MCF 10A (cell line): Measurements from ENCODE around the gene DPYD. TPM values are rescaled to one million over a fixed set of nuclear protein-coding genes. Genes with fewer than 3 reads are reported as not detected.

Source experiments
- BruUV-seq: library from RNA; stranded (reverse); fragments of 400-500 nt; replicated peaks from 2 replicates; lab custom pipeline; 2021; lab: Mats Ljungman, UMichigan
- CTCF ChIA-PET: fragments of 300-600 bp; sonication (Branson Sonifier 250); formaldehyde crosslinking; extraction: SDS; loops from one replicate; lab custom pipeline; 2021; ENCODE audit warnings: antibody characterized with exemption, inconsistent platforms; lab: Yijun Ruan, JAX
- POLR2A ChIA-PET: fragments of 300-600, 350-650 bp; sonication (Branson Sonifier 250); formaldehyde crosslinking; extraction: SDS; loops from one replicate; lab custom pipeline; 2020; ENCODE audit warnings: antibody characterized with exemption, inconsistent platforms; lab: Yijun Ruan, JAX
- DNase-seq: peaks from one replicate; pipeline ENCODE4 v3.0.0-alpha.2; 2018; ENCODE audit not compliant: unreplicated experiment
- H3K27ac Mint-ChIP-seq: one replicate; pipeline ENCODE4 v1.8.0; 2022; ENCODE audit warnings: mild to moderate bottlenecking, low read depth, mixed read lengths; ENCODE audit not compliant: unreplicated experiment
- H3K27me3 Mint-ChIP-seq: one replicate; pipeline ENCODE4 v1.8.0; 2022; ENCODE audit warnings: mixed read lengths; ENCODE audit not compliant: insufficient read depth, unreplicated experiment
- H3K36me3 Mint-ChIP-seq: one replicate; pipeline ENCODE4 v1.8.0; 2022; ENCODE audit warnings: mild to moderate bottlenecking, moderate library complexity, mixed read lengths; ENCODE audit not compliant: insufficient read depth, unreplicated experiment
- H3K4me1 Mint-ChIP-seq: one replicate; pipeline ENCODE4 v1.8.0; 2022; ENCODE audit warnings: mixed read lengths; ENCODE audit not compliant: insufficient read depth, unreplicated experiment
- H3K4me3 Mint-ChIP-seq: one replicate; pipeline ENCODE4 v1.8.0; 2022; ENCODE audit warnings: mild to moderate bottlenecking, moderate library complexity, mixed read lengths; ENCODE audit not compliant: unreplicated experiment
- H3K9me3 Mint-ChIP-seq: one replicate; pipeline ENCODE4 v1.8.0; 2022; ENCODE audit warnings: mixed read lengths; ENCODE audit not compliant: unreplicated experiment
- intact Hi-C: fragments of 100-400 bp; cut with micrococcal nuclease; formaldehyde crosslinking; loops from 2 replicates; pipeline ENCODE4 v1.14.1; 2022
- total RNA-seq: library from RNA; stranded (reverse); gene quantifications from 2 replicates; pipeline ENCODE4 v1.2.3, GENCODE V29; 2022
- TF ChIP-seq, protein P1 (sequence below): fragments of 200-600 bp; IDR thresholded peaks from one replicate; pipeline ENCODE4 v1.8.0; 2022; ENCODE audit warnings: antibody characterized with exemption, mild to moderate bottlenecking; ENCODE audit not compliant: unreplicated experiment

Gene DPYD
- total RNA-seq, 1 experiment from 2014 or later, result 48.2 TPM

DNA sequence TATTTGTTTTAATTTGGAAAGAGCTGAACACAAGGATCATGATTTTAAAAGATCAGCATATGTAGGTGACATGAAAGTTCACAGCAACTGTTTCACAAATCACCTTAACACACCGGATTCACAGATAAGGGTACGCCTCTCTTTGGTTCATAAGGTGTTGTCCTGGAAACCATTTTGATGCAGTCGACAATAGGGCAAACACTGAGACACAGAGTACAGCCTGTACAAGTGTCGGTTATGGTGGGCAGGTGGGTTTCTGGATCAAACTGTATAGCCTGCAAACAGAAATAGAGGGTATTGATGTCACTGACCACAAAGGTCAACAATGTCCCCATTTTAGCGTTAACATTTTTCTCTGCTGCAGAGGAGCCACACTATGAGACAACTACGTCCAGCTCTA, 842.0 kb downstream of the DPYD start:
- BruUV-seq, result no TSS peak
- TF ChIP-seq, protein P1, sequence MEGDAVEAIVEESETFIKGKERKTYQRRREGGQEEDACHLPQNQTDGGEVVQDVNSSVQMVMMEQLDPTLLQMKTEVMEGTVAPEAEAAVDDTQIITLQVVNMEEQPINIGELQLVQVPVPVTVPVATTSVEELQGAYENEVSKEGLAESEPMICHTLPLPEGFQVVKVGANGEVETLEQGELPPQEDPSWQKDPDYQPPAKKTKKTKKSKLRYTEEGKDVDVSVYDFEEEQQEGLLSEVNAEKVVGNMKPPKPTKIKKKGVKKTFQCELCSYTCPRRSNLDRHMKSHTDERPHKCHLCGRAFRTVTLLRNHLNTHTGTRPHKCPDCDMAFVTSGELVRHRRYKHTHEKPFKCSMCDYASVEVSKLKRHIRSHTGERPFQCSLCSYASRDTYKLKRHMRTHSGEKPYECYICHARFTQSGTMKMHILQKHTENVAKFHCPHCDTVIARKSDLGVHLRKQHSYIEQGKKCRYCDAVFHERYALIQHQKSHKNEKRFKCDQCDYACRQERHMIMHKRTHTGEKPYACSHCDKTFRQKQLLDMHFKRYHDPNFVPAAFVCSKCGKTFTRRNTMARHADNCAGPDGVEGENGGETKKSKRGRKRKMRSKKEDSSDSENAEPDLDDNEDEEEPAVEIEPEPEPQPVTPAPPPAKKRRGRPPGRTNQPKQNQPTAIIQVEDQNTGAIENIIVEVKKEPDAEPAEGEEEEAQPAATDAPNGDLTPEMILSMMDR, result no peak
- intact Hi-C loops, result no loop called here
- H3K4me1 Mint-ChIP-seq, result peaks cover 14% of the 10 kb centered on the region
- H3K36me3 Mint-ChIP-seq, result peaks cover 8% of the 10 kb centered on the region
- H3K9me3 Mint-ChIP-seq, result no peaks in the 10 kb centered on the region
- no peak overlapping the region for H3K27ac Mint-ChIP-seq
- no peak overlapping the region for H3K4me3 Mint-ChIP-seq
- no peaks in the 10 kb centered on the region for H3K27me3 Mint-ChIP-seq
- ChIA-PET POLR2A (no interaction called here), CTCF (no interaction called here)
- no peak for DNase-seq

DNA sequence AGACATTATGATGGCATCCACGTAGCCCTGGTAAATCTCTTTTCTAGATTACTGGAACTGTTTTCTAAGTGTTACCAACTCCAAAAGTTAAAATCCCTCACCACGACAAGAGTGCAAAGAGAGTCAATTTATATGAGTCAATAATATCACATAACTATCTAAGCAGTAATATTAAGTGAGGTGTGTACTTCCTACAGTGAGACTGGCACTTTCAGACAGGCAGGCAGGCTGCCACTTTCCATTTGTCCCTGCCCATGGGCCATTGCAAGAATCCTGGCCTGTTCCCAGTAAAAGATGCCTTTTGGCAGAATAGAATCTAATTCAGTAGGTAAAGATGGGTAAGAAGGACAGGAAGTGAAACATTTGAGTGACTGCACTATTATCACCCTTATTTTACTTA, 843.6 kb downstream of the DPYD start:
- Mint-ChIP-seq H3K36me3 (peaks cover 8% of the 10 kb centered on the region), H3K27ac (no peak overlapping the region), H3K4me1 (peaks cover 9% of the 10 kb centered on the region), H3K9me3 (no peaks in the 10 kb centered on the region), H3K27me3 (no peaks in the 10 kb centered on the region), H3K4me3 (no peak overlapping the region)
- no peak for DNase-seq
- ChIA-PET CTCF (no interaction called here), POLR2A (no interaction called here)
- BruUV-seq, result no TSS peak
- TF ChIP-seq, protein P1, result no peak
- intact Hi-C loops, result no loop called here

DNA sequence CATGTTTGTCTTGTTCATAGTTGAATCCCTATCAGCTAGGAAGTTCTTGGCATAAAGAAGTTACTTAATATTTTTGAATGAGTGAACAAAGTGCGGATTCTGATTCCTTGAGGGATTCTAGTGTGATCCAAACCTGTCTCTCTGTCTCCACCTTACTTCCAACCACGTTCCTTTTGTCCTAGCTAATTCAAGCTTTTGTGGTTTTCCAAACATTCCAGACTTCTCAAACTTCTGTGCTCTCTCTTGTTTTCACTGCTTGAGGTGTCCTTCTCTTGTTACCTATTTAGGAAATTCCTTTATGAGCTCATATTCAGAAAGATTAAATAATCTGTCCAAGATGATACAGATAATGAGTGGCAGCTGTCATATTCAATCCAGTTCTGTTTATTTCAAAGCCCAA, 846.1 kb downstream of the DPYD start:
- TF ChIP-seq, protein P1, result no peak
- Mint-ChIP-seq H3K36me3 (peaks cover 8% of the 10 kb centered on the region), H3K4me1 (no peaks in the 10 kb centered on the region), H3K4me3 (no peak overlapping the region), H3K27ac (no peak overlapping the region), H3K27me3 (no peaks in the 10 kb centered on the region), H3K9me3 (no peaks in the 10 kb centered on the region)
- CTCF ChIA-PET, result no interaction called here
- intact Hi-C loops, result no loop called here
- DNase-seq, result no peak
- no TSS peak for BruUV-seq
- POLR2A ChIA-PET, result no interaction called here

- ChIA-PET POLR2A (no interaction called here), CTCF (no interaction called here)
- peaks cover 8% of the 10 kb centered on the region for H3K36me3 Mint-ChIP-seq
- no peaks in the 10 kb centered on the region for H3K27me3 Mint-ChIP-seq
- no peaks in the 10 kb centered on the region for H3K4me1 Mint-ChIP-seq
- no peaks in the 10 kb centered on the region for H3K9me3 Mint-ChIP-seq
- intact Hi-C loops, result no loop called here
- H3K27ac Mint-ChIP-seq, result no peak overlapping the region
- no peak overlapping the region for H3K4me3 Mint-ChIP-seq
- no peak for DNase-seq
- BruUV-seq, result no TSS peak
- TF ChIP-seq, protein P1, result no peak
Observed at GRCh38 chr1:97073936-97074335, 846.9 kb downstream of the DPYD start.
